ENCODE measurements around the gene POPDC2.

Gene POPDC2

GRCh38 chr3:119669906-119670570, 9.6 kb upstream of the POPDC2 start:
- no peak for DNase-seq

GRCh38 chr3:119665954-119666559, 5.7 kb upstream of the POPDC2 start:
- DNase-seq = no peak

GRCh38 chr3:119664850-119665379, 4.5 kb upstream of the POPDC2 start:
- DNase-seq = no peak

DNA sequence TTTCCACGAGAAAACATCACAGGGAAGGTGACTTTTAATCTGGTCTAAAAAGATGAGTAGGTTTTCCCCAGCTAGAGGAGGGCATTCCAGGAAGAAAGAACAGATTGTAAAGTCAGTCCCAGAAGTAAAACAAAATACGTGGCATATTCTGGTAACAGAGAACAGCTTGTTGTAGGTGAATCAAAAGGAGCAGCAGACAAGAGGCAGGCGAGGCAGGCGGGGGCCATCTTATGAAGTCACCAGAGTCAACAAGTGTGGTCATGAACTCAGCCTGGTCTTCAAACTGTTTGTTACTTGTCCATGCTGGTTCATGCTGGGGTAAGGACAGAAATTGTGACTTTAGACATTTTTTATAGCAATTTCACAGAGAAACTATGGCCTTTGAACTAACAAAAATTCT, 4.0 kb upstream of the POPDC2 start:
- no peak for DNase-seq

- DNase-seq = no peak
Measured at GRCh38 chr3:119663885-119664284, 3.5 kb upstream of the POPDC2 start.

GRCh38 chr3:119662604-119663373, 2.4 kb upstream of the POPDC2 start:
- DNase-seq = no peak

GRCh38 chr3:119659606-119660291, 640 bp downstream of the POPDC2 start:
- DNase-seq = no peak

GRCh38 chr3:119658994-119659393, 1.4 kb downstream of the POPDC2 start:
- no peak for DNase-seq

GRCh38 chr3:119657887-119658702, 2.3 kb downstream of the POPDC2 start:
- DNase-seq = no peak

- no peak for DNase-seq
Measured at GRCh38 chr3:119653876-119654275, 6.5 kb downstream of the POPDC2 start.

GRCh38 chr3:119652306-119653033, 7.9 kb downstream of the POPDC2 start:
- no peak for DNase-seq

DNA sequence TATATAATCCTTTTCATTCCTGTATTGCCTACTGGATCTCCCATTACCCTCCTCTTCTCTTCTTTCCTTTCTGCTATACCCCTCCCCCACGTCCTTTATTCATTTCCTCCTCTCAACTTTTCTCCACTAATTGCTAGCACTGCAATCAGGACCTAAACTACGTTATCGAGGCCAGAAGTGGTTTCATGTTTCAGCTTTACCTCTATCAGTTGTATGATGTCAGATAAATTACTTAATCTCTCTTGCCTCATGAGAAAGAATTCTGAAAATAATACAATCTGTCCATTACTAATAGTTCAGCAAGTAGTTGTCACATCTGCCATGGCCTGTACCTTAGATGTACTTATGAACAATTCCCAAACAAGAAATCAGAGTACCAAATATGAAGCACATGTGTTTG, 10.6 kb downstream of the POPDC2 start:
- DNase-seq = no peak

GRCh38 chr3:119647843-119648575, 12.4 kb downstream of the POPDC2 start:
- no peak for DNase-seq

DNA sequence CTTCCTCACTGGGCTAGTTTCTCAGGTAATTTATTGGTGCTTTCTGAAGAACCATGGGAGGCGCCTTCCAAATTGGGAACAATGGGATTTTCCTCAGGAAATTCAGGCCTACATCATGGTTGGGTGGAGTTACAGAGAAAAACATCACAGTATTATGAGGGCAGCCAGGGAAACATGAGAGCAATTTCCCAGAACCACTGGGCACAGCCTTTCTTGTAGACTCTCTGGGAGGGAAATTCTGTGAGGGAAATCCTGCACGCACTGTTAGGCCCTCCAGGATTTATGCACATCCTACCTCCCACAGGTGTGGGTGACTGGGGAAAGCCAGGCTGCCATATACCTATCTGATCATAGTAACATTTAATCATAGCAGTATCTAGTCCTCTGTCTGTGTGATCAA, 13.2 kb downstream of the POPDC2 start:
- no peak for DNase-seq

GRCh38 chr3:119645813-119646212, 14.6 kb downstream of the POPDC2 start:
- no peak for DNase-seq

- DNase-seq = no peak
Measured at GRCh38 chr3:119644481-119644880, 15.9 kb downstream of the POPDC2 start.

DNA sequence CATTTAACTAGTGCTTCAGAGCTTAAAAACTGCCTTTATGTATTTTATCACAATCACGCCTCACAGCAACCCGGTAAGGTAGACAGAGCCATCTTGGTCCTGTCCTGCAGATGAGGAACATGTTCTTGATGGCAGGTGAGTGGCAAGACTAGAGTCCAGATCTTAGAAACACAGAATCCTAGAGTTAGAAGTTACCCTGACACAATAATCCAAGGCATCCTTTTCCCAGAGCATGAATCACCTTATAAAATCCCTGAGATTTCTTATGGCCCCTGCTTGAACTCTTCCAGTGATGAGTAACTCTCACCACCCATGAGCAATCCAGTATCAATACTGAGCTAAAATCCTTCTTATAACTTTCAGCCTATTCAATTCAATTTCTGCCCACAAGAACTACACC, 16.9 kb downstream of the POPDC2 start:
- DNase-seq = no peak

GRCh38 chr3:119642746-119643473, 17.5 kb downstream of the POPDC2 start:
- DNase-seq = no peak

GRCh38 chr3:119641416-119641815, 19.0 kb downstream of the POPDC2 start:
- no peak for DNase-seq

Data from NCI-H2227 treated with DMSO at 0.1 percent for 48 hours (cell line).